ENCODE data around the gene DNAL1.

The DNAL1 gene

DNA sequence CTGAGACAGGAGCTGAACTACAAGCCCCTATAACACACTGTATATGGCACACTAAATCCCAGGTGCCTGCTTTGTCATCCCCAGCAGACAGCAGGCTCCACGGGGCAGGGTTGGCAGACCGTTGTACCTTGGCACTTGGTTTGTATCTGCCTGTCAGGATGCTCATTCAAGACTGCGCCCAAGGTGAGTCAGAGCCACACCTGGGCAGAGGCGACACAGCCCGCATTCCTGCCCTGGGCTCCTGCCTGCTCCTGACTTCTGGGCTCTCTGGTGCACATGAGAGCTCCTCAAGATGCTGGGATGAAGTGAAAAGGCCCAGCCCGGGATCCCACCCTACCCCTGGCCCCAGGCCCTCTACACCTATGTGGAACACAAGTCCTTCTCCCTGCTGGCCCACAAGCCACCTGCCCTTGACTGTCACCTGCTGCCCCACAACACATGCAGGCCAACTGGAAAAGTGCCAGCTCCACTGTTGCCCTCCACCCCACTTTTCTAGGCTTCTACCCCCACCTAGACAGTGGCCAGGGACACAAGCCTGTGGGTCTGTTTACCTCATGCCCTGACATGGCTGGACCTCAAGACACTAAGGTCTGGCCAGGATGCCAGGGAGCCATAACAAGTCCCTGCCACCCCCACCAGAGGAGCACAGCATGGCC is 100.2 kb downstream of the DNAL1 start:
- ATAC-seq: no peak

DNA sequence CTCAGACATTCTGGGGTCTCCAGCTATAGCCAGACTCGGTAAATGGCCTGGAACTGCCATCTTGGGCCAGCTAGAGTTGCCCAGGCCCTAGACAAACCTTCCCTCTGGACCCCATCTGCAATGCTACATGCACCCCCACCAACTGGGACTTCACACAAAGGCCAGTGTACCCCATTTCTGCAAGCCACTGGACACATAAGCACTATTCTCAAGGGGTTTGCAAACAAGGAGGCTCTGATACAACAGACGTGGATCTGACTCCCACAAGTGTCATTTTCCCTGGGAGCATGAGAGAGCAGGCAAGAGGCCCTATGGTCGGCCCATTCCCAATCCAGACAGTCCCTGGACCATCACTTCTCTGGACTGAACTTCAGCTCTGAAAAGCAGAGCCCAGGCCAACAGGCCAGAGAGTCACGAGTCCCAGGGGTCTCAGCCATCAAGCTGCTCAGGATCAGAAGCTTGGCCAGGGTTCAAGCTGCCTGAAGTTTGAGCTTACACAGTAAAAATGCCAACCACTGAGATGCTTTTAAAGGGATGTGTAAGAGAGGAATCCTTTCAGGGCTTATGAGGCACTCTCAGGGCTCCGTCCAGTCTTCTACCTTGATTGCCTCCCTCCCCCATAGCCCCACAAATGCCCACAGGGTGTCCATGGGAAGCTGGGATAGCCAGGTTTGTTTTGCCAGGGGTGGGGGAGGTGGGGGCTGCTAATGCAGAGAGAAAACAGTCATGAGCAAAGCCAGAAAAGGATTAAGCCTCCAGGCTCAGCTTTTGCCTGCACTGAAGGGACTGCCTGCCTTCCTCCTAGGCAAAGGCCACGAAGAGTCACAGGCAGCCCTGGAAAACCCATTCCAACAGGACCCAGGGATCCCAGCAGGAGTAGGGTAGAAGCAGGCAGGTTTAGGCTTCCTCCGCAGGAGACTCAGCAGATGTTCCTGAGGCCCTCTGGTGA is 101.1 kb downstream of the DNAL1 start:
- no peak for ATAC-seq

DNA sequence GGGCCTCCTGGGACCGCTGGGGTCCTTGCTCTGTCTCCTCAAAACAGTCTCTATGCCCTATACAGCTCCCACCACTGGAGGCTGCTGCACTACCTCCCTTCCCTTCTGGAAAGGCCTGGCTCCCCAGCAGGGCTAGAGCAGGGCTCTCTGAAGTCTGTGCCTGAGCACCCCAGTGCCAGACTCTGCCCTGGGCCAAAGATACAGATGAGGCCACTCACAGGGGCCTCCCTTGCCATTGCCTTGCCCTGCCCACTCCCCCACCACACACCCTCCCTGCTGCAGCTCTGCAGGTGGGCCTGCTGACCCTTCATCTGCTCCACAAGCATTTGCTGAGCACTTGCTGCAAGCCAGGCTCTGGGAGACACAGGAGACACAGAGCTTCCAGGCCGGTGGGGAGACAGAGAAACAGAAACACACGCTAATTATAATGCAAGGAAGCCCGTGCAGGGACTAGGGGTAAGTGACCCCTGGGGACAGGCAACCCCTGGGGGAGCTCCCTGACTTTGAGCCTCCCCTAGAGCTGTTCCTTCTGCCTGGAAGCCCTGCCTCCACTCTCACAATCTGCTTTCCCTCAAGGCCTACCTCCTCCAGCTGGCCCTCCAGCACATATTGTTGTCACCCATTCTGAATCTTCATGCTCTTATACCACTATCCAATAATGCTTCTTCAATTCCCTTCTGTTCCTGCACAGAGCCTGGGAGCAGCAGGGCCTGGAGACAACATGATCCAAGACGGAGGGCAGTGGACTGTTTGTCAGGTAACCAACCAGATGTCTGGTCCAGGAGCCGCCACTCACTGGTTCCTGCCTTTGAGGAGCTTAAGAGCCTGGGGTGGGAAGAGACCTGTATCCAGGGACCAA is 102.0 kb downstream of the DNAL1 start:
- no peak for ATAC-seq

DNA sequence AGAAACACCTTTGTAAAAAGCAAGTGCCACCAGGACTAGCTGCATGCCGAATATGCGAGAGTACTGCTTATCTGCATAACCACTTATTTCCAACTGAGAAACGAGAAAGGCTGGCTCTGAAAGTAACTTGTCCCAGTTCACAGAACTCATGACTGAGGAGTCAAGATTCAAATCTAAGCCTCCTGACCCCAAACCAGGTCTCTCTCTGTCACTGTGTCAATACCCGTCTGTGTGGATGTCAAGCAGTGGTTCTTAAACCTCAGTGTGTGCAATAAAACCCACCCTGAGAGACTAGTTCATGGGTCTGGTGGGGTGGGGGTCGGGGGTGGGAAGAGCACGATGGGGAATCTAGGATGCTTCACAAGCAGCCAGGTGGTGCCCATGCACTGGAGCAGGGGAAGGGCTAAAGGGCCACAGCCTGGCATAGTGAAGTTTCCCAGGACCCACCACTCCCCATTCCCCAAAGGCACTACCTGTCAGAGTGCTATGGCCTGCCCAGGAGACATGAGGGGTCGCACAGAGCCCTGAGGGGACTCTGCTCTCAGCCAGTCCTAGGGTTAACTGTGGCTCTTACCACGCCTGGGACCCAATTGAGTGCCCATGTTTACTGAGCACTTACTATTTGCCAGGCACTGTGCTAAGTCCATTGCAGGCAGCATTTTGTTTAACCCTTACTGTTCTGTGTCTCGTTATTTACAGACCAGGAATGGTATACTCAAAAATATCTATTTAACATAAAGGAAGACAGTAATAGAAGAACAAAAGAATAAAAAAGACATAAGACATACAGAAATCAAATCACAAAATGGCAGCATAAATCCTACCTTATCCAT is 102.8 kb downstream of the DNAL1 start:
- ATAC-seq: no peak

DNA sequence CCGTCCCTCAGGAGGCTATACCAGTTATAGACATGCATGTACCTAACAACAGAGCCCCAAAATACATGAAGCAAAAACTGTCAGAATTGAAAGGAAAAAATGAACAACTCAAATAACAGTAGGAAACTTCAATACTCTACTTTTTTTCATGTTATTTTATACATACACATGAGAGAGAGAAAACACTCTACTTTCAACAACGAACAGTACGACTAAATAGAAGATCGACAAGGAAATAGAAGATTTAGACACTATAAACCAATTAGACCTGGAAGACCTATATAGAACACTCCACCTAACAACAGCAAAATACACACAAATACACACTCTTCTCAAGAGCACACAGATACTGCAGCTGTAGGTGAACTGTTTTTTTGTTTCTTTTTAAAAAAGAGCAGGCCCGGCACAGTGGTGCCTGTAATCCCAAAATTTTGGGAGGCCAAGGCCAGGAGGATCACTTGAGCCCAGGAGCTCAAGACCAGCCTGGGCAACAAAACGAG is 104.1 kb downstream of the DNAL1 start:
- no peak for ATAC-seq

DNA sequence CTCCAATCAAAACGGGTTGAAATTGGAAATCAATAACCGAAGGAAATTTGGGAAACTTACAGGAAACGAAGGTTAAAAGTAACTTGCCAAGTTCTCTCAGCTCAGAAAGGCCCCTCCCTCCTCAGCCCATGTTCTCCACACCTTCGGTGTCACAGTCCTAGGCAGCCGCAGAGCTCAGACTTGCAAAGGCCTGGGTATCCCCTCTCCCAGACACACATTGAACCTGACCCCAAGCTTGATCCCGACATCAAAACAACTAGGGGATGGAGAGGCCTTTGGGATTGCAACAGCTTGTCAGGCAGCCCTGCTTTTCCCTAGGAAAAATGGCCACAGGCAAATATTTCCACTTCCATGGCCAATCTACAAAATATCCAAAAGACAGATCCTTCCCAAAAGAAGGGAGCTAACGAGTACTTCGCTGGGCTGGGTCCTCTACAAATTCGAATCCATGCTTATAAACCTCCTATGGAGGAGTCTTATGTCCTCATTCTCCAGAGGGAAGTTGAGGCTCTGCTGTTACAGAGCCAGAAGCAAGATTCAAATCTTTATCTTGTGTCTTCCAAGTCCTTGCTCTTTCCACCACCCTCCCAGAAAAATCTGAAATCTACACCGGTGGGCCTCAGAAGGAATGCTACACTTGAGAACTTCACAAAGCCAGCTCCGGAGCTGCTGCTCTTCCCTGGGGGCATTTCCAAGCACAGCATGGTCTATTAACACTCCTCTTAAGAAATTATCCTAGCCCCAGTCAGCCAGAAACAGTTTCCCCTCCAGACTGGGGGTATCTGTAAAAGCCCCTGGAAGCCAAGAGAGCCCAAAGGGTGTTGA is 105.1 kb downstream of the DNAL1 start:
- no peak for ATAC-seq

DNA sequence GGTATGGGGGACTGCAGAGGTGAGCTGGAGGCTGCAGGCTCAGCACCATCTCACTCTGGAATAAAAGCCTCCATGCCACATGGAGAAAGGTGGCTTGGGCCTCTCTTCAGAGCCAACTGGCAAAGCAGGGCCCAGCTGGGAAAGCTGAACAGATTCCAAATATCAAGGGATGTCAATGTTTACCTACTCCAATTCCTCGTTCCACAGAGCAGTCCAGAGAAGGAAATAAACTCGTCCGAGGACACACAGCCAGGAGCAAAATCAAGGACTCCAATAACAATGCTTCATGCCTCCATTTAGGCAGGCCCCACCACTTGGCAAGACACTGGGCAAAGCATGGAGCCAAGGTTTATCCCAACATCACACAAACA is 105.7 kb downstream of the DNAL1 start:
- ATAC-seq: no peak

DNA sequence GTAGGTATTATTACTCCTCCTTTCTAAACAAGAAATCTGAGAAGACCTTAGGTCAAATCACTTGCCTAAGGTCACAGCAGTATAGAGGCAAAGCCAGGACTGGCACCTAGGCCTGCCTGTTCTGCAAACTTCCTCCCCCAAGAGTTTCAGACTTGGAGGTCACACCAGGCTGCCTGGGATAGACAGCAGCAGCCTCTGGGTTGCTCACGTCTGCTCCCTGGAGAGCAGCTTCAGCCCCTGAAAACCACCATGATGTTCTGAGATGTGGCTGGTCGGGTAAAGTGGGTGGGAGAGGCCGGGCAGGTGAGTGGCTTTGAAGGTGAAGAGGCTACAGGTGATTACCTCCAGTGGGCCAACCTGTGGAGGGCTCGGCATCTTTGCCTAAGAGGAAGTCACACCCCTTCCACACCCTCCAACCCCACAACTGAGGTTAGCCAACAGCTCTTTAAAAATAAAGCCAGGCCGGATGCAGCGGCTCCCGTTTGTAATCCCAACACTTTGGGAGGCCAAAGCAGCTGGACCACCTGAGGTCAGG is 106.4 kb downstream of the DNAL1 start:
- ATAC-seq: no peak

DNA sequence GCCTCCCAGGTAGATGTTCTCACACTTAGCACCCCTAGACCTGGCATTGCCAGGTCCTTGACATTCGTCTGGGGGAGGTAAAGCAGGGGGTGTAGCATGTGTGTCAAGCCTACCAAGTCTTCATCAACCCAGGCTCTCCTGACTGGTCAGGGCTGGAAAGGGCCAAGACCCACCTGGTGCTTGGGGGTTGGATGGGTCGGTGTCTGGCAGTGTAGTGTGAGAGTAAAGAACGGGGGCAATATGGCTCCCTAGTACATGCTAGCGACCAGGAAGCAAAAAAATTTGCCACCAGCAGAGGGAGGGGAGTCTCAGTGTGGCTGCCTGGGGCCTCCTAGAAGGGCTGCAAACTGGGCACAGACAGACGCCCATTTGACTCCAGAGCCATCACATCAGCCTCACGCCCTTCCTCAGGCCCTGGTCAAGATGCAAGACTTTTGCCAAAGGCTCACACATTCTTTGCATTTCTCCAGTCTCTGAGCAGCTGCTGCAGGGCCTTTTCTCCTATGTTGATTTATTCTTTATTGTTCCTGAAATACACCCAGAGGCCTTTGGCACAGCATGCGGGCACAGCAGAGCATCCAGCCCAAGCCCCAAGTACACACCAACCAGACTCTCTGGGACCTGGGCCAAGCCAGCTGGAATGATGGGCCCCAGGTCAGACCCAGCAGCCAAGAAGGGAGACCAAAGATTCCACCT is 107.7 kb downstream of the DNAL1 start:
- no peak for ATAC-seq
